RKO (cell line): ENCODE results near the gene NLRX1.
"Not testable (repeated sequence)": the region's sequence is repeated elsewhere in the genome, so short reads cannot be mapped to it uniquely, and the experiment has no call there.

Source experiments
- DNase-seq: peaks from one replicate; pipeline ENCODE4 v3.0.0-alpha.2; 2016; ENCODE audit warnings: low spot score

The NLRX1 gene

GRCh38 chr11:119185981-119186634 is 17.6 kb downstream of the NLRX1 start:
- no peak for DNase-seq

DNA sequence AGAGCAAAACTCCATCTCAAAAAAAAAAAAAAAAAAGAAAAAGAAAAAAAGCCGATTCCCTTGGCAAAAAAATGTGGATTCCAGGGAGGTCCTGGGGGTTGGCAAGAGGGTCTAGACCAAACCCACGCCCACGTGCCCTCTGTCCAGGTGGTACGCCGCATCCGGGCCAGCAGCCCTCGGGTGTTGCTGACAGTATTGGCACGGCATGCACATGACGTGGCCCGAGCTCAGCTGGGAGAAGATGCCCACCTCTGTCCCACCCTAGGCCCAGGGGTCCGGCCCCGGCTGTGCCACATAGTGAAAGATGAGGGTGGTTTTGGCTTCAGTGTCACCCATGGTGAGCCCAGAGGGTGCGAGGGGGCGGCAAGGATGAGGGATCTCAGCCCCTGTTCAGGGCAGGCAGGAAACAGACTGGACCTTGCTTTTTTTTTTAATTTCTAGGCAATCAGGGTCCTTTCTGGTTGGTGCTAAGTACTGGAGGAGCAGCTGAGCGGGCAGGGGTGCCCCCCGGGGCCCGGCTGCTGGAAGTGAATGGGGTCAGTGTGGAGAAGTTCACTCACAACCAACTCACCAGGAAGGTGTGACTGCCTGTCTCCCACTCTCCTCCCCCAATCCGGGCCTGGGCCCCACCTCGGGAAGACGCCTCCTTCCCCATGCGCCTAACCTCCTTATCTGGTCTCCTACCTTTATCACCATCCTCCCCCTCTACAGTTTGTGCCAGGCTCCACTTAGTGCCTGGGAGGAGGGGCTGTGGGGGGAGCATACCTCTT is 18.8 kb downstream of the NLRX1 start:
- DNase-seq, result no peak

- no peak for DNase-seq
These were observed 19.5 kb downstream of the NLRX1 start for GRCh38 chr11:119188067-119188466.

GRCh38 chr11:119188887-119189286 is 20.4 kb downstream of the NLRX1 start:
- no peak for DNase-seq

GRCh38 chr11:119189393-119189792 is 20.9 kb downstream of the NLRX1 start:
- no peak for DNase-seq

DNA sequence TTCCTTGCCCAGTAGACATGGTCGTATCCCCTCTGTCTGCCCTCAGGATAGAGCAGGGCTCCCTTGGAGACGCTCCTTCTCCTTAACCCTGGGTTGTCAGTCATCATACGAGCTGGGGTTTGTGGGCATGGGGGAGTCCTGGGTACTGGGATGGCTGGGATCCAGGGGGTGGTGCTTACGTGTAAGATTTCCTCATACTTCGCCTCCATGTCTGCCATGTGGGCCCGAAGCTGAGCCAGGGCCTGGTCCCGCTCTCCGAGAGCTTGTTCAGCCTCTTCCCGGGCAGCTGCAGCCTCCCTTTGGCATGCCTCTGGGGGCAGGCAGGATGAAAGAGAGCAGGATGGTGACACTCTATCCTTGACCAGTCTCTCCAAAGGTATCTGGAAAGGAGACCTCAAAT is 22.0 kb downstream of the NLRX1 start:
- DNase-seq, result no peak

DNA sequence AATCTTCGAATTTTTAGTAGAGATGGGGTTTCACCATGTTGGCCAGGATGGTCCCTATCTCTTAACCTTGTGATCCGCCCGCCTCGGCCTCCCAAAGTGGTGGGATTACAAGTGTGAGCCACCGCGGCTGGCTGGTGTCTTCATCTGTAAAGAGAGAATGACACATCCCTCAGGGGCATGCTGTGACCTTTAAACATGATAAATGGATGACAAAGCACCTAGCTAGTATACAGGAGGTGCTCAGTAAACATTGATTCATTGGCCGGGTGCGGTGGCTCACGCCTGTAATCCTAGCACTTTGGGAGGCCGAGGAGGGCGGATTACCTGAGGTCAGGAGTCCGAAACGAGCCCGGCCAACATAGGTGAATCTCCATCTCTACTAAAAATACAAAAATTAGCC is 22.7 kb downstream of the NLRX1 start:
- DNase-seq, result not testable (repeated sequence)

- no peak for DNase-seq
These were observed 23.6 kb downstream of the NLRX1 start for GRCh38 chr11:119192111-119192510.

GRCh38 chr11:119193001-119193400 is 24.5 kb downstream of the NLRX1 start:
- no peak for DNase-seq

- no peak for DNase-seq
These were observed 25.1 kb downstream of the NLRX1 start for GRCh38 chr11:119193626-119194025.

DNA sequence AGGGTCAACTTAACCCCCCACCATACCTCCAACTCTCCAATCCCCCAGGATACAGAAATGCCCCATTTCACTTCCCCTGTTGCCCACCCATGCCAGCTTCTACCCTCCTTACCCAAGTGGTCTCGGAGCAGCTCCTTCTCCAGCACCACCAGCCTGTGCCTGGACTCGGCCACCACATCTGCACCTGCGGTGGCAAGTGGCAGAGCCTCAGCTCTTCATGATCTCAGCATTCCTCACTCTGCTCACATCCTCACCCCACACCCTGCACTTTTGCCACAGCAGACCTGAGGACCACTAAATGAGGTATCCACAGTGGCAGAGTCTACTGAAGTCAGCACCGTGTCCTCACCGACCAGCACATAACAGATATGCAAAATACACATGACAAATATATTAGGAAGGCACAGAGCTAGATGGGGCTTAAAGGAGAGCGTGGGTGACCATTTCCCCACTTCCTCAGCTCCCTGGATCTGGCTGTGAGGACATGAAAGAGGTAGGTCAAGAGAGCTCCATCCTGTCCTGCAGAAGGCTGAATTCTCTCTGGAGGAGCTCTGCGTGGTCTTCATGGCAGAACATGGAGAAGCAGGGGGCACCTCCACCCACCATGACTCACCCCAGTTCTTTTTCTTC is 26.4 kb downstream of the NLRX1 start:
- no peak for DNase-seq

DNA sequence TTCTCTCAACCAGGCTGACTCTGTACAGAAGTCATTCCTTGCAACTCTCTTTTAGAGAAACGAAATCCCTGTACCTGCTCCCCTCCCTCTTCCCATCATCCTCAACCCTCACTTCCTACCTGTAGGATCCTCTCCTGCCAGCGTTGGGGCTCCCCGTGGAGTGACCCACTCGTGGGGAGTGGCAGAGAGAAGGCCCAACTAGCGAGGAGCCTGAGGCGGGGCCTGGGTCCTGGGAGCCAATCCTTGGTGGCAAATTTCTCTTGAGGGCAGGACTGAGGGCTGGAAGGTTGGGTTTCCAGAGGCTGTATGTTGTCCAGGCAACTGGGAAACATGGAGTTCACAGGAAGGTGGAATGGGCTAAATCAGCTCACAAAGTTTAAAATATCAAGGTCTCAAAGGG is 27.2 kb downstream of the NLRX1 start:
- DNase-seq, result no peak

DNA sequence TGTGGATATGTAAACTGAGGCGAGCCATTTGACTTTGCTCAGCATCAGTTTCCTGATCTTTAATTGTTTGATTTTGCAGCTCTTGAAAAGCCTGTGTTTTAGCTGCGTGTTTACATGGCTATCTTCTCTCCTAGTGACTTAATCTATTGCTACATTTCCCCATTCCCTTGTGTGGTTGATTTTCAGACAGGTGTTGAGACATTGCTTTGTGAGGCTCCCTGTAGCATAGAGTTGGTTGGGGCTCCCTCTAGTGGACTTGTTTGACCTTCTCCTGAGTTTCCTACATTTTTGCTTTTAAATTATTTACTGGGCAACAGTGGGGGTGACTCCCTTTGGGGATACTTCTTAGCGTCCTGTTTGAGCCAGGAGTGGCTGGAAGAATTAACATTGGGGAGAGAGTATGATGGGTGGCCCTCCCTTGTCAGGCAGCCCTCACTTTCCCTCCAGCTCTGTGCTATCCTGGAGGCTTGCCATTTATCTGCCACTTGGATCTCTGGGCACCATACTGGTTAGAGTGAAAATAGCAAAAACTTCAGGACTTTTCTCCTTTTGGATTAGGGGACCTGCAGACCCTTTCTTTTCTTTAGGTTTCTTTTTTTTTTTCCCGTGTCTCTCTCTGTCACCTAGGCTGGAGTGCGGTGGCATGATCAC is 28.4 kb downstream of the NLRX1 start:
- peak; percentile 84 for DNase-seq

DNA sequence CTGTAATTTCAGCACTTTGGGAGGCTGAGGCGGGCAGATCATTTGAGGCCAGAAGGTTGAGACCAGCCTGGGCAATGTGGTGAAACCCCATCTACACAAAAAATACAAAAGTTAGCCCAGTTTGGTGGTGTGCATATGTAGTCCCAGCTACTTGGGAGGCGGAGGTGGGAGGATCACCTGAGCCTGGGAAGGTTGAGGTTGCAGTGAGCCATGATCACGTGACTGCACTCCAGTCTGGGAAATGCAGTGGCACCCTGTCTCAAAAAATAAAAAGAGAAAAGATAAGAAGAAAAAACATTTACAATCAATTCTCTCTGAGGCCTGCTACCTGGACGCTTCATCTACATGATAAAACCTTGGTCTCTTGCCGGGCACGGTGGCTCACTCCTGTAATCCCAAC is 30.4 kb downstream of the NLRX1 start:
- DNase-seq, result no peak

DNA sequence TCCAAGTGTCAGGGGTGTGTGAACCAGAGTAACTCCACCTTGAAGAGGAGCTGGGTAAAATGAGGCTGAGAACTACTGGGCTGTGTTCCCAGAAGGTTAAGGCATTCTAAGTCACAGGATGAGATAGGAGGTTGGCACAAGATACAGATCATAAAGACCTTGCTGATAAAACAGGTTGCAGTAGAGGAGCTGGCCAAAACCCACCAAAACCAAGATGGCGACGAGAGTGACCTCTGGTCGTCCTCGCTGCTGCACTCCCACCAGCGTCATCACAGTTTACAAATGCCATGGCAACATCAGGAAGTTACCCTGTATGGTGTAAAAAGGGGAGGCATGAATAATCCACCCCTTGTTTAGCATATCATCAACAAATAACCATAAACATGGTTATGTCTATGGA is 32.7 kb downstream of the NLRX1 start:
- not testable (repeated sequence) for DNase-seq

DNA sequence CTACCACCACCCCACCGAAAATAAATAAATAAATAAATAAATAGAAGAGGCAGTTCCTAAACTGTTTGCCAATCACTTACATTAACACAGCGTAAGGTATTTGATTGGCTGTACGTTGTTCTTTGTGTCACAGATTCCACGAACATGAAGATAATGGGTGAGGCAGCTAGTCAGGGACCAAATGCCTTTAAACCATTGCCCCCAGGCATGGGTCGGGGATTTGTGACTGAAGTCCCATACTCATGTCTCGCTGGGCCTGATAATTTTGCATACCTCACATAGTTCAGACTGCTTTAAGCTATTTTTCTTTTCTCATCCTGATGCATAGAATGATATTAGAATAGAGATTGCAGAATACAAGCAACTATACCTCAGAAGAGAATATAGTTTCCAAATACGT is 34.0 kb downstream of the NLRX1 start:
- DNase-seq, result no peak

GRCh38 chr11:119204066-119204465 is 35.5 kb downstream of the NLRX1 start:
- no peak for DNase-seq

- DNase-seq, result no peak
These were observed 36.6 kb downstream of the NLRX1 start for GRCh38 chr11:119205080-119205479.

- peak; percentile 88 for DNase-seq
These were observed 37.3 kb downstream of the NLRX1 start, which contains the start of gene CBL for GRCh38 chr11:119205574-119206510. Gene CBL, plus strand, starts transcription at chr11:119206339. Its CDS starts 79 bp downstream, at chr11:119206418.

DNA sequence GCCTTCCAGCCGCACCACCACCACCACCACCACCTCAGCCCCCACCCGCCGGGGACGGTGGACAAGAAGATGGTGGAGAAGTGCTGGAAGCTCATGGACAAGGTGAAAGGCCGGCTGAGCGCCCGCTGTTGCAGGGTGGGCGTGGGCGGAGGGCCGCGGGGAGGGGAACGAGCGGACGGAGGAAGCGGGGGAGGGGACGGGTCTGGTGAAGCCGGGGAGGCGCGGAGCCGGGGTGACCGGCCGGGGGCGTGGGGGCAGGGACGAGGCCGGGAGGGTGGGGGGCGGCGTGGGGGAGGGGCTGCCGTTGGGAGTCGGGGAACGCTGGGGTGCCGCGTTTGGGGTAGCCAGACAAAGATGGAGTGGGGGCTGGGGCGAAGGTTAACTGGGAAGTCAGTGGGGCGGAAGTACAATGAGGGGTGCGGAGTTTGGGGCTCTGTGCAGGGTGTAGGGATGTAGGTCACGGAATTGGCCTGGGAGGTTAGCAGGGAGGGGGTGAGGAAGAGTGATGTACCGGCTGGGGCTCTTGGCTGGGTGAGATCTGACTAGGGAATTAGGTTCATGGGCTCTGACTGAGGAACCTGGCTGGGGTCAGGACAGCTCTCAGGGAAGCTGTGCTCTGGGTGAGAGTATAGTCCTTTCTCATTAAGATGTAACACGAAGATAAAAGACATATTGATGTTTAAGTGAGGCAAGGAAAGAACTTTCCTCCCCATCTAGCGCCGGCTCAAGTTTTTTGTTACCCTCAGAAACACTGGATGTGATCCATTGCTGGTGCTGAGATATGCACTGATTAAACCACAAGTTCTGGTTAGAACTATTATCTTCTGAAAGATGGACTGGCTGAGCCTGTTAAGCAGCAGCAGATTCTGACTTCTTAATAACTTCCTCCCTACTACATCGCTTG is 38.2 kb downstream of the NLRX1 start:
- DNase-seq, result peak; percentile 69
